Naive thymus-derived CD8-positive, alpha-beta T cell (primary cell): ENCODE data around the gene RBCK1. TPM values are rescaled to one million over a fixed set of nuclear protein-coding genes. Genes with fewer than 3 reads are reported as not detected.
"Not testable (repeated sequence)": the region's sequence is repeated elsewhere in the genome, so short reads cannot be mapped to it uniquely, and the experiment has no call there.

Source experiments
- ATAC-seq, 2 donors: fragments of 150-1000 bp; cut with Tn5 transposase in 1 of 2; sonication (Bioruptor Pico), chemical (Tn5 transposase) in 1 of 2; 1 replicate in 1 of 2; 2 replicates in 1 of 2; pipeline ENCODE4 v1.10.0; 2021; ENCODE audit warnings: mild to moderate bottlenecking in 2 of 2, moderate library complexity in 2 of 2
- POLR2A ChIA-PET: fragments of 350-600 bp; sonication (Branson Sonifier 250); formaldehyde crosslinking; loops from one replicate; lab custom pipeline; 2021; ENCODE audit warnings: antibody characterized with exemption; lab: Charles Lee
- DNase-seq, 10 donors: peaks; one replicate each; pipeline versions ENCODE4 v3.0.0 to v3.0.0-alpha.2; 2020 to 2022
- H3K27ac Mint-ChIP-seq, 10 donors: one replicate each; pipeline ENCODE4 v1.8.0; 2020 to 2022; ENCODE audit warnings: mild to moderate bottlenecking in 10 of 10, mixed read lengths in 10 of 10, moderate library complexity in 4 of 10, inconsistent platforms in 1 of 10
- H3K27me3 Mint-ChIP-seq, 5 donors: one replicate each; pipeline ENCODE4 v1.8.0; 2021 to 2022; ENCODE audit warnings: mixed read lengths in 5 of 5
- H3K36me3 Mint-ChIP-seq, 3 donors: one replicate each; pipeline ENCODE4 v1.8.0; 2020 to 2022; ENCODE audit warnings: mixed read lengths in 3 of 3, mild to moderate bottlenecking in 2 of 3, inconsistent platforms in 1 of 3
- H3K4me1 Mint-ChIP-seq, 4 donors: one replicate each; pipeline ENCODE4 v1.8.0; 2021 to 2022; ENCODE audit warnings: mixed read lengths in 4 of 4
- H3K4me3 Mint-ChIP-seq, 10 donors: one replicate each; pipeline ENCODE4 v1.8.0; 2020 to 2022; ENCODE audit warnings: mild to moderate bottlenecking in 10 of 10, mixed read lengths in 10 of 10, moderate library complexity in 6 of 10, inconsistent platforms in 1 of 10
- H3K9me3 Mint-ChIP-seq, 9 donors: one replicate each; pipeline ENCODE4 v1.8.0; 2020 to 2022; ENCODE audit warnings: mixed read lengths in 9 of 9, mild to moderate bottlenecking in 3 of 9, inconsistent platforms in 1 of 9, moderate library complexity in 1 of 9
- polyA plus RNA-seq, 3 donors: library from polyadenylated mRNA; unstranded; fragments of 300-500 nt; fragmentation: Illumina TruSeq; gene quantifications; one replicate each; pipeline ENCODE4 v1.2.3, GENCODE V29; 2021
- total RNA-seq, 8 experiments: library from RNA in 2 of 8; stranded (reverse) in 2 of 8; gene quantifications; one replicate each; pipeline ENCODE4 v1.2.3 and lab custom pipeline; 2021 to 2026

The RBCK1 gene
- total and polyA plus RNA-seq, 5 experiments from 2014 or later, result 65.3 to 116 (median 82.2) TPM

DNA sequence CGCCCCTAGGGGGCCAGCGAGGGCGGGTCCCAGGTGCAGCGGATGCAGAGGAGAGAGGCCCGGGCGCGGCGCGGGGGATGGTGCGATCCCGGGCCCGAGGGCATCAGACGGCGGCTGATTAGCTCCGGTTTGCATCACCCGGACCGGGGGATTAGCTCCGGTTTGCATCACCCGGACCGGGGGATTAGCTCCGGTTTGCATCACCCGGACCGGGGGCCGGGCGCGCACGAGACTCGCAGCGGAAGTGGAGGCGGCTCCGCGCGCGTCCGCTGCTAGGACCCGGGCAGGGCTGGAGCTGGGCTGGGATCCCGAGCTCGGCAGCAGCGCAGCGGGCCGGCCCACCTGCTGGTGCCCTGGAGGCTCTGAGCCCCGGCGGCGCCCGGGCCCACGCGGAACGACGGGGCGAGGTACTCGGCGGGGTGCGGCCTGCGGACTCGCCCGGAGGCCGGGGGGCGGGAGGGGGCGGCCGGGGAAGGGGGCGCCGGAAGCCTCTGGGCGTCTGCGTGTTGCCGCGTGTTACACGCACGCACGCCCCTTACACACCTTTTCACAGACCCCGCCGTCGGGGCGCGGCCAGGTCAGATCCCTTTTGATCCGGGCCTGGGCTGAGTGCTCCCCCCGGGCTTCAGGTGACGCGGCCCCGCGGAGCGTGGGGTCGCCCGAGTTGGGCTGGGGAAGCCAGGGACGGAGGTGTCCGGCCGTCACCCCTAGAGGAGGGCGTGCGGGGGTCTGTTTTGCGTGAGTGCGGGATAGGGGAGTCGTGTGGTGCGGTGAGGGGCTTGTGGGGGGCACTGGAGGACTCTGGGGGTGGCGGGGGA lies 27.1 kb upstream of the RBCK1 start:
- Mint-ChIP-seq H3K36me3 (peaks cover 0 to 6% (median 0%) of the 10 kb centered on the region in 3 donors), H3K4me1 (peaks cover 4 to 20% (median 11%) of the 10 kb centered on the region in 4 donors), H3K4me3 (peak overlapping the region; percentile 82 to 91 (median 85)), H3K27me3 (no peaks in the 10 kb centered on the region), H3K27ac (peak overlapping the region in 8 of 10 donors; percentile 34 to 81 (median 72)), H3K9me3 (no peaks in the 10 kb centered on the region)
- DNase-seq (peak; percentile 23 to 69 (median 52)), ATAC-seq (peak; percentile 65 to 66)
- POLR2A ChIA-PET, result interaction anchor here (0.6 to 1.4 kb wide), 7 partner anchors 9 to 83 kb away, joined by 3 to 8 read pairs (median 3); partner anchors contain the start of genes RBCK1 and TBC1D20

DNA sequence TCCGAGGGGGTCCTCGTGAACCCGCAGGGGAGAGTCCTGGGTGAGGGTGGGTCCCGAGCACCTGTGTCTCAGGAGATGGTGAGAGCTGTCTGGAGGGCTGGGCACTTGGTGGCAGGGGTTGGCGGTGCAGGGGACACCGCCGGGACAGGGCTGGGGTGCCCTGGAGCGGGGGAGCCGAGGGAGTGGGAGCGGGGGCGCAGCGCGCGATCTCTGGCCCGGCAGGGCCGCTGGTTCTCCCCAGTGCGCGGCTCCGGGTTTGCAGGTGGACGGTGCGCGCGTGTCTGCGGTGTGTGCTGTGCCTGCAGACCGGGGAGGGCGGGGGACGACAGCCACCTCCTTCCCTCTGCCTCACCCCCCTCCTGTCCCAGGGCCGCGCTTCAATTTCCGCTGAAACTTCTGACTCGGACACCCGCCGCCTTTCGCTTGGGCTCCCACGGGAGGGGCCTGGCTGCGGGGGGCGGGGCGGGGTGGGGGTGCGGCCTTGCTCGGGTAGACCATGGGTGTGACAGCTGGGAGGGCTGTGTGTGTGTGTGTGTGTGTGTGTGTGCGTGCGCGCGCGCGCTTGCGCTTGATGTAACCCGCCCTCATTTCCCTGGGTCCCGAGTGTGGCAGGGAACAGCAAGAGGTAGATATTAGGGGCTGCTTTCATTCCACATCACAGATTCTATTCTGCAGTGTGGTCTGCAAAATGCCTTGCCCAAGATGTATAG lies 26.4 kb upstream of the RBCK1 start:
- no peaks in the 10 kb centered on the region for H3K27me3 Mint-ChIP-seq
- H3K36me3 Mint-ChIP-seq, result peaks cover 0 to 6% (median 0%) of the 10 kb centered on the region in 3 donors
- H3K9me3 Mint-ChIP-seq, result no peaks in the 10 kb centered on the region
- POLR2A ChIA-PET, result interaction anchor here (0.9 to 1.3 kb wide), 3 partner anchors 10 to 82 kb away, joined by 3 read pairs; no protein-coding TSS in a partner anchor
- H3K27ac Mint-ChIP-seq, result peak overlapping the region in 9 of 10 donors; percentile 43 to 83 (median 74)
- H3K4me1 Mint-ChIP-seq, result peaks cover 4 to 20% (median 11%) of the 10 kb centered on the region in 4 donors
- ATAC-seq (peak; percentile 64 to 70), DNase-seq (peak; percentile 36 to 84 (median 57))
- H3K4me3 Mint-ChIP-seq, result peak overlapping the region; percentile 72 to 91 (median 84)

DNA sequence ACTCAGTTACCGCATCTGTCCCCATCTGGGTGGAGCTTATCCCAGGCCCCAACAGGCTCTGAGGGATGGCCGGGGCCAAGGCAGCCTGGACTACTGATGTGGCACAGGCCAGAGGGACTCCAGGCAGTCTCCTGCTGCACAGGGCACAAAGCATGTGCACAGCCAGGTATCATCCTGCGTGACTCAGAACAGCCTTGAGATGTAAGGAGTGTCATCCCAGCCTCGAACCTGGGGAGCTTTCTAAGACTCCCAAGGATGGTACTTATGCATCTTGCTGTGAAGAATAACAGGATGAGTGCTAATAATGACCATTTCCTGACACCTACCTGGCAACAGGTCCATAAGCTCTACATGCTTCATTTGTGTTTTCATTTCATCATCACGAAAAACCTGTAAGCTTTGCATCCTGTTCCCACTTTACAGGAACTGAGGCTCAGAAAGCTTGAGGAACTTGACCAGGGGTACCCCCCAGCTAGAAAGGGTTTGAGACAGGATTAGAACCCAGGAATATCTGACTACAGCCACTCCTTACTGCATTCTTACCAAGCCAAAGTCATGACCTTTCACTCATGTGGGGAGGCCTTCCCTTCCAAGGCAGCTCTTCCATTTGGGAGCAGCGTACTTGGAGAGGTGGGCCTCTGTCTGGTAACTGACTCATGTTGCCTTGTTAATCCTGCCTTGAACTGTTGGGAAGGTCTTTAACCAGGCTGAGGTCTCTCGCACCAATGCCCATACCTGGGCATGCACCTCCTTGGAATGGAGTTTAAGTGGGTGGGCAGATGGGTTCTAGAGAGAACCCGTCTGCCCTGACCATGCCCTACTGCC lies 25.6 kb upstream of the RBCK1 start:
- Mint-ChIP-seq H3K27ac (peak overlapping the region; percentile 45 to 83 (median 74)), H3K4me1 (peaks cover 4 to 20% (median 11%) of the 10 kb centered on the region in 4 donors), H3K27me3 (no peaks in the 10 kb centered on the region), H3K4me3 (peak overlapping the region; percentile 72 to 91 (median 84)), H3K9me3 (no peaks in the 10 kb centered on the region), H3K36me3 (peaks cover 0 to 6% (median 0%) of the 10 kb centered on the region in 3 donors)
- DNase-seq (peak in 1 of 10 donors; percentile 11), ATAC-seq (peak in 1 of 2 donors; percentile 4)
- POLR2A ChIA-PET, result interaction anchor here (0.6 to 0.9 kb wide), 2 partner anchors 17 to 25 kb away, joined by 3 to 5 read pairs; no protein-coding TSS in a partner anchor

DNA sequence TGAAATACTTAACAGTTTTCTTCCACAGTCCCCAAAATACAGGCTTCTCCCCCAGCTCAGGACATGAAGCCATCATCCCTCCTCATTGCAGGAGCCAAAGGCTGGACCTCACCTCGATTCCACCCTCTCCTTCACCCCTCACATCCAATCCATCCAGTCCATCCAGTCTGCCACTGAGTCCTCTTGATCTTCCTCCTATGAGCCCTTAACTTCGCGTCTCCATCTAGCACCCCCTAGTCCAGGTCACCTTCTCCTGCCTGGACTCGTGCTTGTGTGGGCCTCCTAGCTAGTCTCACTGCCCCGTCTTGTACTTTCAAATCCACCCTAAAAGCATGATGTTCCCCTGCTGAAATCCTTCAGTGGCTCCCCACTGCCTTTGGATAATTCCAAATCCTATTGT lies 24.2 kb upstream of the RBCK1 start:
- peak overlapping the region in 8 of 10 donors; percentile 31 to 78 (median 46) for H3K27ac Mint-ChIP-seq
- ATAC-seq, result no peak
- H3K27me3 Mint-ChIP-seq, result no peaks in the 10 kb centered on the region
- H3K9me3 Mint-ChIP-seq, result no peaks in the 10 kb centered on the region
- POLR2A ChIA-PET, result no interaction called here
- peak overlapping the region in 5 of 10 donors; percentile 2 to 66 (median 26) for H3K4me3 Mint-ChIP-seq
- H3K4me1 Mint-ChIP-seq, result peaks cover 4 to 20% (median 12%) of the 10 kb centered on the region in 4 donors
- peak in 1 of 10 donors; percentile 41 for DNase-seq
- peaks cover 0 to 19% (median 6%) of the 10 kb centered on the region in 3 donors for H3K36me3 Mint-ChIP-seq

DNA sequence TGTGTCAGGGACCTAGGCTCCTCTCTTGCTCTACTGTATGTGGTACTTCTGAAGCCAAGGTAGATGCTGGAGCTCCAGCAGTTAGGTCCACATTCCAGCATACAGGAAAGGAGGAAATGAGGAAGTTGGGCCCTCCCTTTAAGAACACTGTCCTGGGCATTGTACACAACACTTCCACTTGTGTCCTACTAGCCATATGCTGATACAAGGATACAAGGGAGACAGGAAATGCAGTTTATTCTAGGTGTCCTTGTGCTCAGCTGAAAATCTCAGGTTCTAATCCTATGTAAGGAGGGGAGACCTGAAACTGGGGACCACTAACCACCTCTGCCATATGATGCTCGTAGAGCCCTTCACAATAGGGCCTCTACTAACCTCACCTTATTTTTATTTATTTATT lies 23.4 kb upstream of the RBCK1 start:
- Mint-ChIP-seq H3K9me3 (no peaks in the 10 kb centered on the region), H3K4me3 (peak overlapping the region in 3 of 10 donors; percentile 1 to 28 (median 3)), H3K27me3 (no peaks in the 10 kb centered on the region), H3K4me1 (peaks cover 4 to 20% (median 12%) of the 10 kb centered on the region in 4 donors), H3K27ac (peak overlapping the region in 1 of 10 donors; percentile 45), H3K36me3 (peaks cover 0 to 27% (median 9%) of the 10 kb centered on the region in 3 donors)
- POLR2A ChIA-PET, result interaction anchor here (0.7 to 1.0 kb wide), 2 partner anchors 13 to 20 kb away, joined by 3 read pairs; no protein-coding TSS in a partner anchor
- no peak for ATAC-seq
- DNase-seq, result no peak

DNA sequence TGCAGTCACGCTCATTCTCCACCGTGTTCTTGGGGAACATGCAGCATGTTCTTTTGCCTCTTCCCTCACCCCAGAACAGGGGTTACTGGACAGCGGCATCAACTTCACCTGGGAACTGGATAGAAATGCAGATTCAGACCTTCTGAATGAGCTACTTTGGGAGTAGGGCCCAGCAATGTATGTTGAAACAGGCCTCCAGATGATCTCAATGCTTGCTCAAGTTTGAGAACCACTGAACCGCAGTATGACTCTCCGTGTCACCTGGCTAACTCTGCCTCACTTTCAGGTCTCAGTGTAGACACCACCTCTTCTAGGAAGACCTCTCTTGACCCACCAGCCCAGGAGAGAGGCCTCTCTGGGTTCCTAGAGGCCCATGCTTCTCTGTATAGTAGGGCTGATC lies 22.7 kb upstream of the RBCK1 start:
- H3K4me3 Mint-ChIP-seq, result no peak overlapping the region
- DNase-seq (no peak), ATAC-seq (no peak)
- H3K4me1 Mint-ChIP-seq, result peaks cover 4 to 20% (median 12%) of the 10 kb centered on the region in 4 donors
- no peaks in the 10 kb centered on the region for H3K9me3 Mint-ChIP-seq
- H3K36me3 Mint-ChIP-seq, result peaks cover 0 to 33% (median 13%) of the 10 kb centered on the region in 3 donors
- no peaks in the 10 kb centered on the region for H3K27me3 Mint-ChIP-seq
- H3K27ac Mint-ChIP-seq, result peak overlapping the region in 2 of 10 donors; percentile 24 to 53
- POLR2A ChIA-PET, result interaction anchor here (0.7 kb wide), 1 partner anchor 14 kb away, joined by 3 read pairs; no protein-coding TSS in a partner anchor

DNA sequence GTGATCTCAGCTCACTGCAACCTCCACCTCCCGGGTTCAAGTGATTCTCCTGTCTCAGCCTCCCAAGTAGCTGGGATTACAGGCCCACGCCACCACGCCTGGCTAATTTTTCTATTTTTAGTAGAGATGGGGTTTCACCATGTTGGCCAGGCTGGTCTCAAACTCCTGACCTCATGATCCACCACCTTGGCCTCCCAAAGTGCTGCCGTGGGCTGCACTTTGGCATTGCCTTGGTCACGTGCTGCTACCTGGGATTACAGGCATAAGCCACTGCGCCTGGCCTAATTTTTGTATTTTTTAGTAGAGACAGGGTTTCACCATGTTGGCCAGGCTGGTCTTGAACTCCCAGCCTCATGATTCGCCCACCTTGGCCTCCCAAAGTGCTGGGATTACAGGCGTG lies 21.5 kb upstream of the RBCK1 start:
- Mint-ChIP-seq H3K27ac (peak overlapping the region in 1 of 10 donors; percentile 7), H3K36me3 (peaks cover 0 to 41% (median 20%) of the 10 kb centered on the region in 3 donors), H3K4me1 (peaks cover 0 to 20% (median 12%) of the 10 kb centered on the region in 4 donors)
- POLR2A ChIA-PET, H3K9me3 Mint-ChIP-seq, H3K27me3 Mint-ChIP-seq, ATAC-seq, DNase-seq, H3K4me3 Mint-ChIP-seq: not testable (repeated sequence)

DNA sequence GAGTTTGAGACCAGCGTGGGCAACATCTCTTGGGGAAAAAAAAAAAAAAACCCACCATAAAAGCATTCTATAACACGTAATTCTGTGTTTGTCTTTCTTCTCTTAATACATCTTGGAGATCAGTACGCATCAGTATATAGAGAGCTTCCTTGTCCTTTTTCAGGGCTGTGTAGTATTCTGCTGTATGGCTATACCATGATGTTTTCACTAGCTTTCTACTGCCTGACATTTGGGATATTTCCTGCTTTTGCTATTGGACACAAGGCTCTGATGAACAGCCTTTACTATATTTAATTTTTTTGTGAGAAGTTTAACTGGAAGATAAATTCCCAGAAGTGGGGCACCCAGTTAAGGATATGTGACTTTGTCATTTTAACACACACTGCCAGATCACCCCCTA lies 20.6 kb upstream of the RBCK1 start:
- DNase-seq, result no peak
- POLR2A ChIA-PET, result no interaction called here
- Mint-ChIP-seq H3K36me3 (peaks cover 0 to 50% (median 26%) of the 10 kb centered on the region in 3 donors), H3K4me3 (no peak overlapping the region), H3K9me3 (no peaks in the 10 kb centered on the region), H3K27ac (no peak overlapping the region), H3K4me1 (peaks cover 0 to 13% (median 9%) of the 10 kb centered on the region in 4 donors), H3K27me3 (no peaks in the 10 kb centered on the region)
- ATAC-seq, result no peak

DNA sequence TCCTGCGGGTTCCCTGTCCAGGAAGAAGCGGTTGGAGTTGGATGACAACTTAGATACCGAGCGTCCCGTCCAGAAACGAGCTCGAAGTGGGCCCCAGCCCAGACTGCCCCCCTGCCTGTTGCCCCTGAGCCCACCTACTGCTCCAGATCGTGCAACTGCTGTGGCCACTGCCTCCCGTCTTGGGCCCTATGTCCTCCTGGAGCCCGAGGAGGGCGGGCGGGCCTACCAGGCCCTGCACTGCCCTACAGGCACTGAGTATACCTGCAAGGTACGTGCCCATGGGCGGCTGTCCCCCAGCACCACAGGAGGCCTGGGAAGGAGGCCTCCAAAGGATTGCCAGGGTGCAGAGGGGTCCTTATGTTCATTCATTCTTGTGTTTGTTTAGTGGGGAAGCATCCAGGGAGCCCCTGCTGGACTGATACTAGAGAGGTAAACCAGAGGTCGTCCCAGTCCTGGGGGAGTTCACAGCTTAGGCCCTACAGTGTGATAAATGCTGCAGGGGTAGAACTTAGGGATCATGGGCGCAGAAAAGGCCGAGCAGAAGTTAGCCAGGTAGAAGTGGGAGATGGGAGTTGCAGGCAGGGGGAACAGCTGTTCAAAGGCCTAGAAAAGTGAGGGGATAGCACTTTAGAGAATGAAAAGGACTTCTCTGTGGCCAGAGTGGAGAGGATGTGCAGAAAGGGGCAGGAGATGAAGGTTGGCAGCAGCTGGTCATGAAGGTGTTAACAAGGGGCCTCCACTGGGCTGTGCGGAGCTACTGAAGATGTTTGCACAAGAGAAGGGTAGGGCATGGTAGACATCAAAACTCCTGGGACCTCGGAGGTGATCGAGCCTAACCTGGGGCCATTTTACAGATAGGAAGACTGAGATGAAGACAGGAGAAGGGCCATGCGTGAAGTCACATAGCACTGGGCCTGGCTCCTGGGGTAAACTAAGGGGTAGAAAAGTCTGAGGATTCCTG lies 19.8 kb upstream of the RBCK1 start:
- no peak for DNase-seq
- no peaks in the 10 kb centered on the region for H3K27me3 Mint-ChIP-seq
- POLR2A ChIA-PET, result no interaction called here
- no peak overlapping the region for H3K4me3 Mint-ChIP-seq
- H3K9me3 Mint-ChIP-seq, result no peaks in the 10 kb centered on the region
- H3K36me3 Mint-ChIP-seq, result peaks cover 0 to 57% (median 30%) of the 10 kb centered on the region in 3 donors
- no peak for ATAC-seq
- H3K27ac Mint-ChIP-seq, result peak overlapping the region in 1 of 10 donors; percentile 88
- H3K4me1 Mint-ChIP-seq, result peaks cover 0 to 7% (median 4%) of the 10 kb centered on the region in 4 donors

DNA sequence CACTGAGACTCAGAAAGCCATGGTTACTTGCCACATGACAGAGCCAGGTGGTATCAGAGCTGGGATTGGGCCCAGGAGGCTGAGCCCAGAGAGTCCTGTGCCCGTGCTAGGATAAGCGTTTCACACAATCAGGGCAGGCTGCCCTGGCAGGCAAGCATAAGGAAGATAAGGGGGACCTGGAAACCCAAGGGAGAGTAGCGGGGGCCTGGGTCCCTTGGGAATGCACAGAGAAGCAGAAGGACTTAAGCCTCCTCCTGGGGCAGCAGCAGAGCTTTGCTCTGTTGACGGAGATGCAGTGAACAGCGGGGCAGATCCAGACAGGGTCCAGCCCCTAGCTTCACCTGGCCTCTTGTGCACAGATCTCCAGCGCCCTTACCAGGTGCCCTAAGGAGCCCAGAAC lies 18.9 kb upstream of the RBCK1 start:
- Mint-ChIP-seq H3K27me3 (no peaks in the 10 kb centered on the region), H3K9me3 (no peaks in the 10 kb centered on the region), H3K27ac (no peak overlapping the region), H3K4me1 (peaks cover 0 to 5% (median 0%) of the 10 kb centered on the region in 4 donors), H3K4me3 (no peak overlapping the region), H3K36me3 (peaks cover 0 to 67% (median 34%) of the 10 kb centered on the region in 3 donors)
- DNase-seq (no peak), ATAC-seq (no peak)
- POLR2A ChIA-PET, result no interaction called here
